Heart left ventricle (tissue), 16 donors: ENCODE results near the gene MRPS35. TPM values are rescaled to one million over a fixed set of nuclear protein-coding genes. Genes with fewer than 3 reads are reported as not detected.

Experiments used
- ATAC-seq, 4 donors: fragments of 200-7000 bp; cut with Tn5 transposase; one replicate each; pipeline ENCODE4 v1.9.1; 2020 to 2022; ENCODE audit warnings: moderate library complexity in 4 of 4, mild to moderate bottlenecking in 3 of 4, moderate number of reproducible peaks in 1 of 4
- DNase-seq, 5 donors: peaks; one replicate each; pipeline ENCODE4 v3.0.0-alpha.2; 2020
- H3K27ac ChIP-seq, 12 donors: fragments of 200-600 bp; sonication (generic) in 4 of 12; one replicate each; pipeline versions ENCODE4 v1.5.0 to v1.8.0; 2016 to 2022; ENCODE audit warnings: mild to moderate bottlenecking in 2 of 12
- H3K27me3 ChIP-seq, 9 donors: fragments of 200-600 bp; sonication (generic) in 2 of 9; one replicate each; pipeline versions ENCODE4 v1.5.1 to v1.8.0; 2016 to 2022; ENCODE audit warnings: mild to moderate bottlenecking in 3 of 9
- H3K36me3 ChIP-seq, 9 donors: fragments of 200-600 bp; sonication (generic) in 2 of 9; one replicate each; pipeline versions ENCODE4 v1.5.0 to v1.8.0; 2018 to 2022; ENCODE audit warnings: mild to moderate bottlenecking in 2 of 9
- H3K4me1 ChIP-seq, 12 donors: fragments of 200-600 bp; sonication (generic) in 4 of 12; one replicate each; pipeline versions ENCODE4 v1.5.0 to v1.8.0; 2016 to 2022; ENCODE audit warnings: mild to moderate bottlenecking in 3 of 12
- H3K4me3 ChIP-seq, 12 donors: fragments of 200-600 bp; sonication (generic) in 4 of 12; one replicate each; pipeline versions ENCODE4 v1.5.0 to v1.8.0; 2017 to 2022; ENCODE audit warnings: mild to moderate bottlenecking in 9 of 12, moderate library complexity in 4 of 12
- H3K9me3 ChIP-seq, 12 donors: fragments of 200-600 bp; sonication (generic) in 4 of 12; one replicate each; pipeline versions ENCODE4 v1.5.0 to v1.8.0; 2016 to 2022; ENCODE audit warnings: mild to moderate bottlenecking in 1 of 12
- CTCF ChIP-seq, 12 donors: fragments of 200-600 bp; sonication (generic) in 4 of 12; IDR thresholded peaks; one replicate each; pipeline versions ENCODE4 v1.5.0 to v1.8.0; 2018 to 2022; ENCODE audit warnings: antibody characterized with exemption in 12 of 12, mild to moderate bottlenecking in 5 of 12
- POLR2A ChIP-seq, 2 donors: fragments of 450-650 bp; IDR thresholded peaks; one replicate each; pipeline ENCODE4 v1.6.1; 2017; ENCODE audit warnings: antibody characterized with exemption in 2 of 2, mild to moderate bottlenecking in 2 of 2, moderate library complexity in 2 of 2
- WGBS, 4 donors: extraction: QIAGEN DNeasy Blood & Tissue Kit in 2 of 4; methylation state at CpG; one replicate each; pipeline versions ENCODE4 v1.1.5 to v1.1.7; 2013 to 2018; 5-methylcytosine and 5-hydroxymethylcytosine counted together
- intact Hi-C, 10 donors: fragments of 100-400 bp; cut with DNase I; formaldehyde crosslinking; loops; one replicate each; pipeline versions ENCODE4 v1.11.1 to v1.14.2; 2022
- polyA plus RNA-seq, 2 donors: library from polyadenylated mRNA; stranded (reverse); fragments of 200-250 nt; gene quantifications; one replicate each; pipeline ENCODE4 v1.2.3, GENCODE V29; 2013
- total RNA-seq, 9 donors: library from RNA; depleted of rRNA in 2 of 9; stranded (reverse); fragments of >200 nt in 2 of 9; fragmentation: NEBNext Ultra II Directional in 3 of 9; extraction: Animal tissue kit (Norgen Biotek cat#: 25700) in 3 of 9; gene quantifications; one replicate each; pipeline versions ENCODE4 v1.1.0 to v1.2.4, GENCODE V29; 2016 to 2023
- donor health status: ischemic (EF 13 %, LVEDD 7.1; RV severe dilation, severe dysfunction).
- donor health status: healthy with polysubstance abuse.
- donor health status: DM: no; HTN: yes; CAD: no.
- donor health status: DM: no; HTN: no; CAD: no.
- donor health status: ischemic (EF 25% LVEDD 6.9; RV normal size, moderate dysfunction).
- donor health status: ischemic (EF 25% LVEDD 5.7; RV mildly dilated, moderate dysfunction).
- donor health status: healthy.
- donor health status: DM: yes; HTN: yes; CAD: no.
- donor health status: ischemic (EF 35%, LVEDD 5.7; RV mildly dilated, moderate dysfunction).
- donor health status: nonischemic (EF 11% LVEDD 7.7; RV severe dilation, severe dysfunction).
- donor health status: DM: yes; HTN: yes; CAD: no.
- donor health status: PGD.
- donor health status: ischemic (EF 29% LVEDD 5.4; RV normal size, mild dysfunction).
- donor health status: nonischemic (EF 23%, LVEDD 6.1; RV moderate dilation, normal function).

The MRPS35 gene
- total and polyA plus RNA-seq, 11 donors = 39.8 to 94.1 (median 59.6) TPM

- Histone ChIP-seq H3K4me3 (no peak overlapping the region), H3K9me3 (no peaks in the 10 kb centered on the region), H3K27me3 (no peaks in the 10 kb centered on the region), H3K36me3 (no peaks in the 10 kb centered on the region), H3K4me1 (peaks cover 0 to 2% (median 0%) of the 10 kb centered on the region in 12 donors), H3K27ac (no peak overlapping the region)
- WGBS, 4 donors = 4 to 8% (median 4%) methylated on average over 4 of the region's 4 CpGs
- intact Hi-C loops = loop anchor here in 1 of 10 donors (10.0 kb wide), 1 partner anchor 689 kb away; the partner anchor contains the start of gene TM7SF3
- DNase-seq (peak in 4 of 5 donors; percentile 43 to 62 (median 60)), ATAC-seq (peak; percentile 69 to 88 (median 82))
- TF ChIP-seq CTCF (IDR thresholded peaks at IDR 0.05) (peak; percentile 70 to 89 (median 82)), POLR2A (IDR thresholded peaks at IDR 0.05) (no peak)
Measured at GRCh38 chr12:27703720-27704452, 6.7 kb upstream of the MRPS35 start.

GRCh38 chr12:27705263-27705662, 5.4 kb upstream of the MRPS35 start:
- intact Hi-C loops = loop anchor here in 1 of 10 donors (10.0 kb wide), 1 partner anchor 690 kb away; the partner anchor contains the start of gene TM7SF3
- 71 to 89% (median 87%) methylated on average over 7 to 8 of the region's 8 CpGs for WGBS, 4 donors
- no peaks in the 10 kb centered on the region for H3K9me3 ChIP-seq
- no peaks in the 10 kb centered on the region for H3K27me3 ChIP-seq
- no peak overlapping the region for H3K4me3 ChIP-seq
- DNase-seq (no peak), ATAC-seq (no peak)
- peaks cover 0 to 5% (median 0%) of the 10 kb centered on the region in 12 donors for H3K4me1 ChIP-seq
- H3K36me3 ChIP-seq = no peaks in the 10 kb centered on the region
- TF ChIP-seq CTCF (IDR thresholded peaks at IDR 0.05) = no peak
- no peak for TF ChIP-seq POLR2A (IDR thresholded peaks at IDR 0.05)
- no peak overlapping the region for H3K27ac ChIP-seq

GRCh38 chr12:27707216-27707615, 3.4 kb upstream of the MRPS35 start:
- WGBS, 4 donors = 82 to 88% (median 82%) methylated on average over 2 of the region's 2 CpGs
- Histone ChIP-seq H3K27ac (no peak overlapping the region), H3K9me3 (no peaks in the 10 kb centered on the region), H3K36me3 (no peaks in the 10 kb centered on the region), H3K27me3 (no peaks in the 10 kb centered on the region), H3K4me3 (no peak overlapping the region), H3K4me1 (peaks cover 0 to 16% (median 10%) of the 10 kb centered on the region in 12 donors)
- TF ChIP-seq POLR2A (IDR thresholded peaks at IDR 0.05) = no peak
- TF ChIP-seq CTCF (IDR thresholded peaks at IDR 0.05) = no peak
- DNase-seq = no peak
- ATAC-seq = no peak
- intact Hi-C loops = loop anchor here in 1 of 10 donors (10.0 kb wide), 1 partner anchor 692 kb away; the partner anchor contains the start of gene TM7SF3

GRCh38 chr12:27709212-27709931, 1.3 kb upstream of the MRPS35 start:
- Histone ChIP-seq H3K27me3 (no peaks in the 10 kb centered on the region), H3K4me3 (peak overlapping the region in 11 of 12 donors; percentile 56 to 98 (median 84)), H3K36me3 (peaks cover 0 to 4% (median 0%) of the 10 kb centered on the region in 9 donors), H3K4me1 (peaks cover 0 to 27% (median 15%) of the 10 kb centered on the region in 12 donors), H3K9me3 (no peaks in the 10 kb centered on the region), H3K27ac (peak overlapping the region in 7 of 12 donors; percentile 72 to 86 (median 81))
- 86 to 90% (median 89%) methylated on average over 12 of the region's 12 CpGs for WGBS, 4 donors
- intact Hi-C loops = loop anchor here in 1 of 10 donors (10.0 kb wide), 1 partner anchor 695 kb away; the partner anchor contains the start of gene TM7SF3
- DNase-seq (no peak), ATAC-seq (no peak)
- TF ChIP-seq POLR2A (IDR thresholded peaks at IDR 0.05) = no peak
- no peak for TF ChIP-seq CTCF (IDR thresholded peaks at IDR 0.05)
